Spinal cord (tissue), 10 donors: ENCODE data around the gene NCMAP. TPM values are rescaled to one million over a fixed set of nuclear protein-coding genes. Genes with fewer than 3 reads are reported as not detected.

Source experiments
- DNase-seq, 6 donors: peaks; one replicate each; pipeline versions ENCODE4 v3.0.0 to v3.0.0-alpha.2; 2013 to 2015; ENCODE audit warnings: low spot score in 6 of 6, low read depth in 4 of 6
- H3K27ac ChIP-seq: one replicate; pipeline ENCODE4 v1.5.1; 2013; ENCODE audit warnings: low read depth, low read length, control low read depth
- H3K27me3 ChIP-seq: one replicate; pipeline ENCODE4 v1.6.1; 2013; ENCODE audit warnings: low read length; ENCODE audit not compliant: control insufficient read depth, insufficient read depth
- H3K36me3 ChIP-seq: one replicate; pipeline ENCODE4 v1.6.1; 2013; ENCODE audit warnings: low read length; ENCODE audit not compliant: control insufficient read depth, insufficient read depth
- H3K4me1 ChIP-seq: one replicate; pipeline ENCODE4 v1.6.1; 2013; ENCODE audit warnings: low read length; ENCODE audit not compliant: control insufficient read depth, insufficient read depth
- H3K4me3 ChIP-seq: one replicate; pipeline ENCODE4 v1.5.1; 2013; ENCODE audit warnings: low read depth, low read length, control low read depth
- H3K9me3 ChIP-seq: one replicate; pipeline ENCODE4 v1.6.1; 2013; ENCODE audit warnings: low read length; ENCODE audit not compliant: control insufficient read depth, insufficient read depth
- WGBS: methylation state at CpG from one replicate; pipeline ENCODE4 v1.1.5; 2013; ENCODE audit warnings: missing lambda C conversion rate; ENCODE audit not compliant: insufficient coverage; 5-methylcytosine and 5-hydroxymethylcytosine counted together
- polyA plus RNA-seq, 2 donors: library from polyadenylated mRNA; unstranded; fragments of 120-200 nt; gene quantifications; one replicate each; pipeline ENCODE4 v1.2.1, GENCODE V29; 2013; ENCODE audit not compliant: insufficient read length in 2 of 2
- small RNA-seq: library from RNA; depleted of rRNA; stranded (forward); fragments of <200 nt; gene quantifications from one replicate; pipeline ENCODE3, GENCODE V24; 2014; ENCODE audit warnings: low replicate concordance
- total RNA-seq, 2 donors: library from RNA; depleted of rRNA in 1 of 2; stranded (reverse); fragments of 120-200 nt in 1 of 2; fragments of >200 nt in 1 of 2; gene quantifications; one replicate each; pipeline versions ENCODE4 v1.2.3 to v1.2.4, GENCODE V29; 2013 to 2014
- donor health status: healthy.

The NCMAP gene
- total and polyA plus RNA-seq, 4 donors: 0.08 to 10.7 (median 1.1) TPM

GRCh38 chr1:24654010-24654409, 98.1 kb downstream of the NCMAP start:
- no peaks in the 10 kb centered on the region for H3K4me1 ChIP-seq
- no peaks in the 10 kb centered on the region for H3K9me3 ChIP-seq
- no peak overlapping the region for H3K4me3 ChIP-seq
- no peak for DNase-seq
- no peaks in the 10 kb centered on the region for H3K27me3 ChIP-seq
- WGBS: no CpG with 5 or more reads among the region's 3 CpGs
- no peak overlapping the region for H3K27ac ChIP-seq
- peaks cover 41% of the 10 kb centered on the region for H3K36me3 ChIP-seq

GRCh38 chr1:24656046-24656445, 100.2 kb downstream of the NCMAP start:
- H3K36me3 ChIP-seq: peaks cover 38% of the 10 kb centered on the region
- H3K27me3 ChIP-seq: no peaks in the 10 kb centered on the region
- no peak overlapping the region for H3K4me3 ChIP-seq
- H3K27ac ChIP-seq: no peak overlapping the region
- no CpG with 5 or more reads among the region's 1 CpG for WGBS
- DNase-seq: no peak
- no peaks in the 10 kb centered on the region for H3K9me3 ChIP-seq
- no peaks in the 10 kb centered on the region for H3K4me1 ChIP-seq

GRCh38 chr1:24657781-24658180, 101.9 kb downstream of the NCMAP start:
- peaks cover 34% of the 10 kb centered on the region for H3K36me3 ChIP-seq
- H3K9me3 ChIP-seq: no peaks in the 10 kb centered on the region
- no peaks in the 10 kb centered on the region for H3K4me1 ChIP-seq
- DNase-seq: no peak
- H3K4me3 ChIP-seq: no peak overlapping the region
- no peak overlapping the region for H3K27ac ChIP-seq
- no peaks in the 10 kb centered on the region for H3K27me3 ChIP-seq
- WGBS: no CpG with 5 or more reads among the region's 3 CpGs

Small RNA genes lying within 50 kb of the gene (small RNA-seq; reads per million reads assigned to genes)
- gene RF00019: not detected

Other genes starting within 250 kb of the NCMAP start
- 1 to 10 TPM in 1 of 2 donors, under 1 TPM in 1; 0.69 to 2.5 TPM for gene GRHL3, start 236.7 kb upstream of the NCMAP start, total RNA-seq
- gene GRHL3, start 236.7 kb upstream of the NCMAP start, polyA plus RNA-seq: 1 to 10 TPM; 2.9 to 3.0 TPM
- gene STPG1, start 142.3 kb upstream of the NCMAP start, total RNA-seq: 10 to 100 TPM in 1 of 2 donors, 1 to 10 TPM in 1; 8.1 to 10.9 TPM
- 10 to 100 TPM; 11.0 to 13.1 TPM for gene STPG1, start 142.3 kb upstream of the NCMAP start, polyA plus RNA-seq
- 10 to 100 TPM; 23.9 to 66.8 TPM for gene NIPAL3, start 140.3 kb upstream of the NCMAP start, total RNA-seq
- 10 to 100 TPM; 24.3 to 26.3 TPM for gene NIPAL3, start 140.3 kb upstream of the NCMAP start, polyA plus RNA-seq
- 10 to 100 TPM in 1 of 2 donors, 1 to 10 TPM in 1; 9.1 to 19.9 TPM for gene RCAN3, start 53.3 kb upstream of the NCMAP start, total RNA-seq
- gene RCAN3, start 53.3 kb upstream of the NCMAP start, polyA plus RNA-seq: 10 to 100 TPM; 10.6 to 12.9 TPM
- 10 to 100 TPM; 45.5 to 51.8 TPM for gene SRRM1, start 87.2 kb downstream of the NCMAP start, total RNA-seq
- gene SRRM1, start 87.2 kb downstream of the NCMAP start, polyA plus RNA-seq: 100 to 1,000 TPM; 102 to 129 TPM
- 100 to 1,000 TPM; 203 to 245 TPM for gene CLIC4, start 189.4 kb downstream of the NCMAP start, total RNA-seq
- 100 to 1,000 TPM in 1 of 2 donors, 10 to 100 TPM in 1; 97.4 to 107 TPM for gene CLIC4, start 189.4 kb downstream of the NCMAP start, polyA plus RNA-seq